ENCODE data around the gene WDR55. TPM values are rescaled to one million over a fixed set of nuclear protein-coding genes. Genes with fewer than 3 reads are reported as not detected.
"Not testable (repeated sequence)": the region's sequence is repeated elsewhere in the genome, so short reads cannot be mapped to it uniquely, and the experiment has no call there.

Gene WDR55
- total RNA-seq, 1 donor from 2014 or later = 12.0 TPM

- no peak for DNase-seq (ENCODE audit: low spot score)
- intact Hi-C loops (cut with DNase I) = no loop called here
Measured at GRCh38 chr5:140694276-140694675, 29.6 kb downstream of the WDR55 start.

- DNase-seq (ENCODE audit: low spot score) = no peak
- intact Hi-C loops (cut with DNase I) = no loop called here
Measured at GRCh38 chr5:140696891-140697492, 32.3 kb downstream of the WDR55 start.

- intact Hi-C loops (cut with DNase I) = no loop called here
- DNase-seq (ENCODE audit: low spot score) = peak; percentile 98
Measured at GRCh38 chr5:140700177-140701144, 35.8 kb downstream of the WDR55 start, which contains the start of gene ZMAT2. Gene ZMAT2, plus strand, starts transcription at chr5:140700447. Its CDS starts 14 bp downstream, at chr5:140700461.

- no peak for DNase-seq (ENCODE audit: low spot score)
- intact Hi-C loops (cut with DNase I) = no loop called here
Measured at GRCh38 chr5:140707812-140708211, 43.1 kb downstream of the WDR55 start.

GRCh38 chr5:140708787-140709186, 44.1 kb downstream of the WDR55 start:
- intact Hi-C loops (cut with DNase I); DNase-seq (ENCODE audit: low spot score): not testable (repeated sequence)

GRCh38 chr5:140710899-140711552, 46.3 kb downstream of the WDR55 start:
- intact Hi-C loops (cut with DNase I) = loop anchor here (5.0 kb wide), 1 partner anchor 339 kb away; no protein-coding TSS in a partner anchor
- DNase-seq (ENCODE audit: low spot score) = peak; percentile 90

- intact Hi-C loops (cut with DNase I) = loop anchor here (5.0 kb wide), 1 partner anchor 339 kb away; no protein-coding TSS in a partner anchor
Measured at GRCh38 chr5:140711794-140712193, 47.1 kb downstream of the WDR55 start.

GRCh38 chr5:140713562-140714094, 48.9 kb downstream of the WDR55 start:
- intact Hi-C loops (cut with DNase I) = loop anchor here (5.0 kb wide), 1 partner anchor 341 kb away; no protein-coding TSS in a partner anchor
- DNase-seq (ENCODE audit: low spot score) = no peak

More at GRCh38 chr5:140711794-140712193, 47.1 kb downstream of the WDR55 start:
- DNase-seq (ENCODE audit: low spot score) = no peak

- intact Hi-C loops (cut with DNase I); DNase-seq (ENCODE audit: low spot score): not testable (repeated sequence)
Measured at GRCh38 chr5:140716238-140716637, 51.5 kb downstream of the WDR55 start.

- DNase-seq (ENCODE audit: low spot score) = no peak
- intact Hi-C loops (cut with DNase I) = no loop called here
Measured at GRCh38 chr5:140718266-140718592, 53.5 kb downstream of the WDR55 start.

- intact Hi-C loops (cut with DNase I); DNase-seq (ENCODE audit: low spot score): not testable (repeated sequence)
Measured at GRCh38 chr5:140720738-140721137, 56.0 kb downstream of the WDR55 start.

GRCh38 chr5:140721395-140721794, 56.7 kb downstream of the WDR55 start:
- intact Hi-C loops (cut with DNase I); DNase-seq (ENCODE audit: low spot score): not testable (repeated sequence)

Small RNAs within 50 kb of the gene (microRNA-seq; reads per million reads assigned to microRNA genes)
- not detected for gene MIR3655

Other genes with a start within 250 kb of the WDR55 start
- gene EIF4EBP3, start 117.2 kb upstream of the WDR55 start, total RNA-seq = 20.6 TPM
- 31.8 TPM for gene SRA1, start 107.4 kb upstream of the WDR55 start, total RNA-seq
- gene APBB3, start 100.3 kb upstream of the WDR55 start, total RNA-seq = 18.4 TPM
- gene SLC35A4, start 100.1 kb upstream of the WDR55 start, total RNA-seq = 81.8 TPM
- gene CD14, start 31.7 kb upstream of the WDR55 start, total RNA-seq = 29.6 TPM
- 3.6 TPM for gene TMCO6, start 25.5 kb upstream of the WDR55 start, total RNA-seq
- gene NDUFA2, start 17.3 kb upstream of the WDR55 start, total RNA-seq = 101 TPM
- gene IK, start 17.1 kb upstream of the WDR55 start, total RNA-seq = 81.9 TPM
- gene DND1, start 8.7 kb downstream of the WDR55 start, total RNA-seq = 0.48 TPM
- gene HARS1, start 26.5 kb downstream of the WDR55 start, total RNA-seq = 37.8 TPM
- gene HARS2, start 26.6 kb downstream of the WDR55 start, total RNA-seq = 29.7 TPM
- gene ZMAT2, start 35.5 kb downstream of the WDR55 start, total RNA-seq = 36.4 TPM
- 0.08 TPM for gene PCDHA1, start 121.2 kb downstream of the WDR55 start, total RNA-seq
- gene PCDHA2, start 129.9 kb downstream of the WDR55 start, total RNA-seq = not detected
- gene PCDHA3, start 136.2 kb downstream of the WDR55 start, total RNA-seq = 0.11 TPM
- gene PCDHA4, start 142.2 kb downstream of the WDR55 start, total RNA-seq = 0.05 TPM
- 0.11 TPM for gene PCDHA5, start 156.7 kb downstream of the WDR55 start, total RNA-seq
- 0.11 TPM for gene PCDHA6, start 163.1 kb downstream of the WDR55 start, total RNA-seq
- gene PCDHA7, start 169.4 kb downstream of the WDR55 start, total RNA-seq = not detected
- gene PCDHA8, start 176.3 kb downstream of the WDR55 start, total RNA-seq = not detected
- gene PCDHA9, start 183.5 kb downstream of the WDR55 start, total RNA-seq = 0.03 TPM
- 0.30 TPM for gene PCDHA10, start 191.0 kb downstream of the WDR55 start, total RNA-seq
- not detected for gene PCDHA11, start 204.1 kb downstream of the WDR55 start, total RNA-seq
- gene PCDHA12, start 210.4 kb downstream of the WDR55 start, total RNA-seq = 0.05 TPM
- not detected for gene PCDHA13, start 217.2 kb downstream of the WDR55 start, total RNA-seq

Data from cardiac septum (tissue), 1 donor.